Adrenal gland (tissue), 12 donors: ENCODE results near the gene SEPTIN14. TPM values are rescaled to one million over a fixed set of nuclear protein-coding genes. Genes with fewer than 3 reads are reported as not detected.
"Not testable (repeated sequence)": the region's sequence is repeated elsewhere in the genome, so short reads cannot be mapped to it uniquely, and the experiment has no call there.

ENCODE experiments used
- DNase-seq, 7 donors: peaks; one replicate each; pipeline ENCODE4 v3.0.0-alpha.2; 2019 to 2020
- H3K27ac ChIP-seq, 5 donors: fragments of 200-600 bp; sonication (generic) in 4 of 5; 1 replicate in 3 of 5; 2 replicates in 2 of 5; pipeline versions ENCODE4 v1.5.1 to v1.8.0; 2016 to 2020; ENCODE audit warnings: mild to moderate bottlenecking in 1 of 5
- H3K27me3 ChIP-seq: fragments of 200-600 bp; 2 replicates; pipeline ENCODE4 v1.8.0; 2021
- H3K36me3 ChIP-seq, 2 donors: fragments of 200-600 bp; replicated peaks in 1 of 2; 1 replicate in 1 of 2; 2 replicates in 1 of 2; pipeline versions ENCODE4 v1.5.1 to v1.8.0; 2018 to 2022
- H3K4me1 ChIP-seq, 2 donors: fragments of 200-600 bp; replicated peaks in 1 of 2; 1 replicate in 1 of 2; 2 replicates in 1 of 2; pipeline versions ENCODE4 v1.5.1 to v1.8.0; 2018 to 2021
- H3K4me3 ChIP-seq, 4 donors: fragments of 200-600 bp; sonication (generic) in 3 of 4; one replicate each; pipeline ENCODE4 v1.5.1; 2016 to 2018
- H3K9me3 ChIP-seq, 3 donors: fragments of 200-600 bp; sonication (generic) in 1 of 3; replicated peaks in 1 of 3; 1 replicate in 2 of 3; 2 replicates in 1 of 3; pipeline versions ENCODE4 v1.5.1 to v1.8.0; 2016 to 2021
- POLR2A ChIP-seq, 2 donors: fragments of 450-650 bp; IDR thresholded peaks; one replicate each; pipeline ENCODE4 v1.6.1; 2017; ENCODE audit warnings: antibody characterized with exemption in 2 of 2, mild to moderate bottlenecking in 2 of 2, moderate library complexity in 1 of 2
- WGBS, 4 donors: extraction: QIAGEN DNeasy Blood & Tissue Kit in 2 of 4; methylation state at CpG; one replicate each; pipeline versions ENCODE4 v1.1.5 to v1.1.7; 2013 to 2017; 5-methylcytosine and 5-hydroxymethylcytosine counted together
- intact Hi-C, 2 donors: fragments of 100-400 bp; cut with DNase I; formaldehyde crosslinking; loops; one replicate each; pipeline versions ENCODE4 v1.14.1 to v1.15.0; 2022 to 2023
- polyA plus RNA-seq, 3 donors: library from polyadenylated mRNA; stranded (reverse); fragments of 200-250 nt in 2 of 3; fragments of 350-450 nt in 1 of 3; fragmentation: Illumina TruSeq in 1 of 3; extraction: RNeasy Lipid Tissue Mini Kit (QIAGEN cat#74804) in 1 of 3; gene quantifications; one replicate each; pipeline ENCODE4 v1.2.3, GENCODE V29; 2013 to 2014
- total RNA-seq, 9 donors: library from RNA; depleted of rRNA in 4 of 9; stranded (reverse); fragments of >200 nt in 4 of 9; fragments of 120-200 nt in 1 of 9; fragmentation: NEBNext Ultra II Directional in 1 of 9; extraction: Animal tissue kit (Norgen Biotek cat#: 25700) in 1 of 9; gene quantifications; one replicate each; pipeline versions ENCODE4 v1.1.0 to v1.2.4, GENCODE V29; 2013 to 2023
- TF ChIP-seq, protein P1 (sequence below), 6 experiments: fragments of 450-650 bp in 4 of 6; fragments of 200-600 bp in 2 of 6; sonication (generic) in 1 of 6; IDR thresholded peaks; 1 replicate in 5 of 6; 2 replicates in 1 of 6; pipeline versions ENCODE4 v1.5.1 to v1.8.0; 2016 to 2021; ENCODE audit warnings: antibody characterized with exemption in 6 of 6, mild to moderate bottlenecking in 2 of 6, moderate library complexity in 1 of 6
- donor health status: healthy with polysubstance abuse.
- donor health status: Bipolar disorder and iron deficiency.
- donor health status: DM: yes; HTN: yes; CAD: no.
- donor health status: DM: no; HTN: no; CAD: no.
- donor health status: DM: no; HTN: no; CAD: no.
- donor health status: DM: yes; HTN: yes; CAD: no.

The SEPTIN14 gene
- total and polyA plus RNA-seq, 12 donors, result not detected

DNA sequence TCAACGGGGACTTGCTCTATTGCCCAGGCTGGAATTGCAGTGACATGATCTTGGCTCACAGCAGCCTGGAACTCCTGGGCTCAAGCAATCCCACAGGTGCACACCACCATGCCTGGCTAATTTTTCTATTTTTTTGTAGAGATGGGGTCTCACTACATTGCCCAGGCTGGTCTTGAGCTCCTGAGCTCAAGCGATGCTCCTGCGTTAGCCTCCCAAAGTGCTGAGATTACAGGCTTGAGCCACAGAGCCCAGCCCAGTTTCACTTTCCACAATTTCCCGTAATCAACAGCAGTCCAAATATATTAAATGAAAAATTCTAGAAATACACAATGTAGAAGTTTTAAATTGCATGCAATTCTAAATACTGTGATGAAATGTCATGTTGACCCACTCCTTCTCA, 24.0 kb downstream of the SEPTIN14 start:
- H3K27me3 ChIP-seq, result no peaks in the 10 kb centered on the region
- intact Hi-C loops, result no loop called here
- H3K27ac ChIP-seq, result no peak overlapping the region
- no peak for DNase-seq
- H3K4me3 ChIP-seq, result no peak overlapping the region
- TF ChIP-seq POLR2A (IDR thresholded peaks at IDR 0.05), result no peak
- TF ChIP-seq, protein P1, sequence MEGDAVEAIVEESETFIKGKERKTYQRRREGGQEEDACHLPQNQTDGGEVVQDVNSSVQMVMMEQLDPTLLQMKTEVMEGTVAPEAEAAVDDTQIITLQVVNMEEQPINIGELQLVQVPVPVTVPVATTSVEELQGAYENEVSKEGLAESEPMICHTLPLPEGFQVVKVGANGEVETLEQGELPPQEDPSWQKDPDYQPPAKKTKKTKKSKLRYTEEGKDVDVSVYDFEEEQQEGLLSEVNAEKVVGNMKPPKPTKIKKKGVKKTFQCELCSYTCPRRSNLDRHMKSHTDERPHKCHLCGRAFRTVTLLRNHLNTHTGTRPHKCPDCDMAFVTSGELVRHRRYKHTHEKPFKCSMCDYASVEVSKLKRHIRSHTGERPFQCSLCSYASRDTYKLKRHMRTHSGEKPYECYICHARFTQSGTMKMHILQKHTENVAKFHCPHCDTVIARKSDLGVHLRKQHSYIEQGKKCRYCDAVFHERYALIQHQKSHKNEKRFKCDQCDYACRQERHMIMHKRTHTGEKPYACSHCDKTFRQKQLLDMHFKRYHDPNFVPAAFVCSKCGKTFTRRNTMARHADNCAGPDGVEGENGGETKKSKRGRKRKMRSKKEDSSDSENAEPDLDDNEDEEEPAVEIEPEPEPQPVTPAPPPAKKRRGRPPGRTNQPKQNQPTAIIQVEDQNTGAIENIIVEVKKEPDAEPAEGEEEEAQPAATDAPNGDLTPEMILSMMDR (IDR thresholded peaks at IDR 0.05), result no peak
- H3K36me3 ChIP-seq, result no peaks in the 10 kb centered on the region
- no peaks in the 10 kb centered on the region for H3K9me3 ChIP-seq
- H3K4me1 ChIP-seq, result no peaks in the 10 kb centered on the region
- WGBS, 4 donors, result 86 to 93% (median 92%) methylated on average over 4 of the region's 4 CpGs

DNA sequence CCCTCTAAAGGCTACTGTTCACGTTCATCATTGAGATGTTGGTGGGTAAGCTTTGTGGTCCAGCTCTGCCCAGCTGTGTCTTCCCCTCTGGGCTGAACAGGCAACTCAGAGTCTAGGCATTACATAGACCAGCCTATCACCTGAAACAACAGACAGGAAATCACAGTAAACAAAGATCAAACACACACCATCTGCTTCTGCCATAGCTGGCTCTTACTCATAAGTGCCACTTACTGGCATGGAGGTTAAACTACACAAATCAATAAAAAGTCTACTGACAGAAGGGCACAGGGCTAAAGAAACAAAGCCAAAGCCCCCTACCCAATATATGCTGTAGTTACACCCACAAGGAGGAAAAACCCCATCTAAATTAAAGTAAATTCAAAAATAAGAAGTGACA, 35.0 kb downstream of the SEPTIN14 start:
- Histone ChIP-seq H3K4me3 (no peak overlapping the region), H3K36me3 (no peaks in the 10 kb centered on the region), H3K9me3 (peaks cover 0 to 7% (median 0%) of the 10 kb centered on the region in 3 donors), H3K4me1 (no peaks in the 10 kb centered on the region), H3K27me3 (no peaks in the 10 kb centered on the region), H3K27ac (no peak overlapping the region)
- intact Hi-C loops, result no loop called here
- WGBS, 4 donors, result 81 to 100% (median 88%) methylated on average over 1 of the region's 1 CpG
- no peak for TF ChIP-seq POLR2A (IDR thresholded peaks at IDR 0.05)
- TF ChIP-seq, protein P1 (IDR thresholded peaks at IDR 0.05), result no peak
- DNase-seq, result no peak

DNA sequence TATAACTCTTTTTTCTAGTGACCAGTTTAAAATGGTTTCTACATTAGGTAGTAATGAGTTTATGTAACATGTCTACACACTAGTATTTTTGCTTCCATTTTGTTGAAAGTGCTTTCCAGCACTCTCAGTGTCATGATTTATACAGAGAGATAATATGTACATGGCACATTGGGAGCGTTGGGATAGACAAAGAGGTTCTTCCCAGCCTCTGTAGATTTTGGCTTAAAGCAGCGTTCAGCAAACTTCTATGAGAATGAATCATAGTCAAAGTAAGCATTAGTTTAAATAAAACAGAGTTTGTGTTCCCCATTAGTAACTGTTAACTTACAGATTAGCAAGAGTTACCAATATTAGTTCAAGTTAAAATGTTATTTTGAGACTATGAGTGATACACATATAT, 43.9 kb downstream of the SEPTIN14 start:
- H3K27me3 ChIP-seq, result no peaks in the 10 kb centered on the region
- H3K27ac ChIP-seq, result no peak overlapping the region

DNA sequence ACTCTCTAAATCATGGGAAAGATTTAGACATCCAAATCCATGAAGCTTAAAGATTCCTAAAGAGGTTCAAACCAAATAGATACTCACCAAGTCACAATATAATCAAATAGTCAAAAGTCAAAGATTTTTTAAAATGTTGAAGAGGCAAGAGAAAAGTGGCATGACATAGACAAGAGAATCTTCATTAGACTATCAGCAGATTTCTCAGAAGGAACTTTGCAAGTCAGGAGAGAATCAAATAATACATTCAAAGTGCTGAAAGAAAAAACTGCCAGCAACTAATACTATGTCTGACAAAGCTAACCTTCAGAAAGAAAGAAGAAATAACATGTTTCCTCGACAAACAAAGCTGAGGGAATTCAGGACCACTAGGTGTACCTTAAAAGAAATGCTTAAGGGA, 65.3 kb downstream of the SEPTIN14 start:
- intact Hi-C loops, H3K9me3 ChIP-seq, H3K27ac ChIP-seq, H3K4me1 ChIP-seq, H3K4me3 ChIP-seq, DNase-seq, H3K27me3 ChIP-seq, H3K36me3 ChIP-seq: not testable (repeated sequence)
- WGBS, 4 donors, result 70 to 85% (median 74%) methylated on average over 1 of the region's 1 CpG

More for the DNA sequence above, 43.9 kb downstream of the SEPTIN14 start:
- no peak for TF ChIP-seq POLR2A (IDR thresholded peaks at IDR 0.05)
- TF ChIP-seq, protein P1 (IDR thresholded peaks at IDR 0.05), result no peak
- peaks cover 0 to 10% (median 0%) of the 10 kb centered on the region in 3 donors for H3K9me3 ChIP-seq
- DNase-seq, result no peak
- intact Hi-C loops, result no loop called here
- H3K4me3 ChIP-seq, result no peak overlapping the region
- H3K4me1 ChIP-seq, result no peaks in the 10 kb centered on the region
- no peaks in the 10 kb centered on the region for H3K36me3 ChIP-seq
- WGBS, 4 donors, result 63 to 74% (median 66%) methylated on average over 2 of the region's 2 CpGs

DNA sequence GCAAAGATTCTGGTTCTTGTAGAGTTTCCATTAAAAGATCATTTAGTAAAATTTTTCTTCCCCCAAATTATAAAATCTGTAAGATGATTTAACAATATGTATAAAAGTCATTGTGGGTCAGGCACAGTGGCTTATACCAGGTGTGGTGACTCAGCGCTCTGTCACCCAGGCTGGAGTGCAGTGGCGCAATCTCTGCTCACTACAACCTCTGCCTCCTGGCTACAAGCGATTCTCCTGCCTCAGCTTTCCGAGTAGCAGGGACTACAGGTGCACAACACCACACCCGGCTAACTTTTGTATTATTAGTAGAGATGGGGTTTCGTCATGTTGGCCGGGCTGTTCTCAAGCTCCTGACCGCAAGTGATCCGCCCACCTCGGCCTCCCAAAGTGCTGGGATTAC, 68.0 kb downstream of the SEPTIN14 start:
- 83 to 94% (median 90%) methylated on average over 10 of the region's 10 CpGs for WGBS, 4 donors
- H3K27ac ChIP-seq, result no peak overlapping the region
- DNase-seq, result no peak
- TF ChIP-seq POLR2A (IDR thresholded peaks at IDR 0.05), result no peak
- TF ChIP-seq, protein P1 (IDR thresholded peaks at IDR 0.05), result no peak
- H3K9me3 ChIP-seq, result peaks cover 0 to 10% (median 0%) of the 10 kb centered on the region in 3 donors
- intact Hi-C loops, result no loop called here
- H3K4me3 ChIP-seq, result no peak overlapping the region
- no peaks in the 10 kb centered on the region for H3K36me3 ChIP-seq
- no peaks in the 10 kb centered on the region for H3K4me1 ChIP-seq
- no peaks in the 10 kb centered on the region for H3K27me3 ChIP-seq
